Vagina (tissue), 2 donors: Measurements from ENCODE around the gene DPEP3.

Source experiments
- POLR2A ChIP-seq, 2 donors: fragments of 450-650 bp; IDR thresholded peaks; one replicate each; pipeline ENCODE4 v1.6.1; 2017; ENCODE audit warnings: antibody characterized with exemption in 2 of 2, mild to moderate bottlenecking in 2 of 2, moderate library complexity in 2 of 2
- POLR2AphosphoS5 ChIP-seq, 2 donors: sonication (generic); formaldehyde crosslinking; IDR thresholded peaks; one replicate each; pipeline ENCODE4 v1.9.0; 2017; ENCODE audit warnings: antibody characterized with exemption in 2 of 2, mild to moderate bottlenecking in 2 of 2, low read depth in 1 of 2; ENCODE audit not compliant: insufficient read depth in 1 of 2
- TF ChIP-seq, protein P1 (sequence below), 3 experiments: fragments of 450-650 bp in 2 of 3; fragments of 200-600 bp in 1 of 3; sonication (generic) in 1 of 3; IDR thresholded peaks; one replicate each; pipeline ENCODE4 v1.5.1; 2017 to 2019; ENCODE audit warnings: antibody characterized with exemption in 3 of 3, mild to moderate bottlenecking in 2 of 3, moderate library complexity in 2 of 3

DNA sequence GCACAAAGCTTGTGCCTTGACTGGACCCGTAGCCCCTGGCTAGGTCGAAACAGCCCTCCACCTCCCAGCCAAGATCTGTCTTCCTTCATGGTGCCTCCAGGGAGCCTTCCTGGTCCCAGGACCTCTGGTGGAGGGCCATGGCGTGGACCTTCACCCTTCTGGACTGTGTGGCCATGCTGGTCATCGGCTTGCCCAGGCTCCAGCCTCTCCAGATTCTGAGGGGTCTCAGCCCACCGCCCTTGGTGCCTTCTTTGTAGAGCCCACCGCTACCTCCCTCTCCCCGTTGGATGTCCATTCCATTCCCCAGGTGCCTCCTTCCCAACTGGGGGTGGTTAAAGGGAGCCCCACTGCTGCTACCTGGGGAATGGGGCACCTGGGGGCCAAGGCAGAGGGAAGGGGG is 52.2 kb downstream of the DPEP3 start:
- TF ChIP-seq, protein P1, sequence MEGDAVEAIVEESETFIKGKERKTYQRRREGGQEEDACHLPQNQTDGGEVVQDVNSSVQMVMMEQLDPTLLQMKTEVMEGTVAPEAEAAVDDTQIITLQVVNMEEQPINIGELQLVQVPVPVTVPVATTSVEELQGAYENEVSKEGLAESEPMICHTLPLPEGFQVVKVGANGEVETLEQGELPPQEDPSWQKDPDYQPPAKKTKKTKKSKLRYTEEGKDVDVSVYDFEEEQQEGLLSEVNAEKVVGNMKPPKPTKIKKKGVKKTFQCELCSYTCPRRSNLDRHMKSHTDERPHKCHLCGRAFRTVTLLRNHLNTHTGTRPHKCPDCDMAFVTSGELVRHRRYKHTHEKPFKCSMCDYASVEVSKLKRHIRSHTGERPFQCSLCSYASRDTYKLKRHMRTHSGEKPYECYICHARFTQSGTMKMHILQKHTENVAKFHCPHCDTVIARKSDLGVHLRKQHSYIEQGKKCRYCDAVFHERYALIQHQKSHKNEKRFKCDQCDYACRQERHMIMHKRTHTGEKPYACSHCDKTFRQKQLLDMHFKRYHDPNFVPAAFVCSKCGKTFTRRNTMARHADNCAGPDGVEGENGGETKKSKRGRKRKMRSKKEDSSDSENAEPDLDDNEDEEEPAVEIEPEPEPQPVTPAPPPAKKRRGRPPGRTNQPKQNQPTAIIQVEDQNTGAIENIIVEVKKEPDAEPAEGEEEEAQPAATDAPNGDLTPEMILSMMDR (IDR thresholded peaks at IDR 0.05) = no peak
- TF ChIP-seq POLR2AphosphoS5 (IDR thresholded peaks at IDR 0.05; ENCODE audit: insufficient read depth in 1 of 2, low read depth in 1 of 2) (no peak), POLR2A (IDR thresholded peaks at IDR 0.05) (no peak)
